Lung (tissue), 12 donors: ENCODE results near the gene GAA. TPM values are rescaled to one million over a fixed set of nuclear protein-coding genes. Genes with fewer than 3 reads are reported as not detected.

ENCODE experiments used
- ATAC-seq: fragments of 200-7000 bp; cut with Tn5 transposase; one replicate; pipeline ENCODE4 v1.9.1; 2020; ENCODE audit warnings: moderate number of reproducible peaks; ENCODE audit not compliant: insufficient read depth, low FRiP score
- DNase-seq, 3 donors: peaks; one replicate each; pipeline ENCODE4 v3.0.0-alpha.2; 2013 to 2017
- H3K27ac ChIP-seq, 2 donors: one replicate each; pipeline ENCODE4 v1.5.1; 2013; ENCODE audit warnings: mild to moderate bottlenecking in 2 of 2, moderate library complexity in 2 of 2, control low read depth in 1 of 2, inconsistent platforms in 1 of 2, low read depth in 1 of 2, low read length in 1 of 2
- H3K27me3 ChIP-seq, 3 donors: one replicate each; pipeline ENCODE4 v1.5.1; 2013; ENCODE audit warnings: low read length in 2 of 3; ENCODE audit not compliant: control insufficient read depth in 3 of 3, insufficient read depth in 3 of 3
- H3K36me3 ChIP-seq, 4 donors: one replicate each; pipeline ENCODE4 v1.5.1; 2013; ENCODE audit warnings: low read length in 4 of 4, mild to moderate bottlenecking in 1 of 4, moderate library complexity in 1 of 4; ENCODE audit not compliant: control insufficient read depth in 4 of 4, insufficient read depth in 4 of 4
- H3K4me1 ChIP-seq, 5 donors: one replicate each; pipeline ENCODE4 v1.5.1; 2013; ENCODE audit warnings: low read length in 5 of 5, mild to moderate bottlenecking in 2 of 5, moderate library complexity in 1 of 5; ENCODE audit not compliant: control insufficient read depth in 5 of 5, insufficient read depth in 5 of 5
- H3K4me3 ChIP-seq: one replicate; pipeline ENCODE4 v1.5.1; 2013; ENCODE audit warnings: mild to moderate bottlenecking, control low read depth, moderate library complexity
- H3K9ac ChIP-seq, 2 donors: one replicate each; pipeline ENCODE4 v1.5.1; 2013; ENCODE audit warnings: low read length in 2 of 2, control low read depth in 1 of 2; ENCODE audit not compliant: insufficient read depth in 1 of 2
- H3K9me3 ChIP-seq, 4 donors: one replicate each; pipeline ENCODE4 v1.5.1; 2013; ENCODE audit warnings: low read length in 3 of 4, mild to moderate bottlenecking in 1 of 4, moderate library complexity in 1 of 4; ENCODE audit not compliant: control insufficient read depth in 4 of 4, insufficient read depth in 3 of 4
- WGBS, 2 donors: extraction: QIAGEN DNeasy Blood & Tissue Kit; methylation state at CpG; one replicate each; pipeline ENCODE4 v1.1.7; 2013; 5-methylcytosine and 5-hydroxymethylcytosine counted together
- polyA plus RNA-seq, 2 donors: library from polyadenylated mRNA; stranded (reverse); fragments of 200-250 nt; gene quantifications; one replicate each; pipeline ENCODE4 v1.2.1, GENCODE V29; 2013
- total RNA-seq, 2 donors: library from RNA; depleted of rRNA in 1 of 2; stranded (reverse); fragments of >200 nt in 1 of 2; gene quantifications; one replicate each; pipeline ENCODE4 v1.2.1, GENCODE V29; 2014 to 2021
- TF ChIP-seq, protein P1 (sequence below): IDR thresholded peaks from 2 replicates; pipeline ENCODE4 v1.5.1; 2012; ENCODE audit warnings: mild to moderate bottlenecking; ENCODE audit errors: control extremely low read depth, extremely low read depth
- donor health status: control.
- donor health status: control.
- donor health status: Bipolar disorder and iron deficiency.
- donor health status: healthy.
- donor health status: DM: yes; HTN: yes; CAD: no.

GAA gene
- total and polyA plus RNA-seq, 4 donors, result 30.5 to 88.6 (median 68.0) TPM

DNA sequence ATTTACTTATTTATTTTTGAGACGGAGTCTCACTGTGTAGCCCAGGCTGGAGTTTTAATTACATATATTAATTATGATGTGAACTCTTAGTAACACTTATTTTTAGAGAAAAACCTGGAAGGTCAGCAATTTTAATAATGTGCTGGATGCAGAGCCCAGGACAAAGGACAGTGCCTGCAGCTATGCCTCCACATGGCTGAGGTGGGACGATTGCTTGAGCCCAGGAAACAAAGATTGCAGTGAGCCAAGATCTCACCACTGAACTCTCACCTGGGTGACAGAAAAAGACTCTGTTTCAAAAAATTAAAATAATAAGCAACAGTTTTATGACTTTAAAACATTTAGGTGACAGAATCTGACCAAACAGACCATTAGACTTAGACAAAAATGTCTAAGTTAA lies 57.5 kb downstream of the GAA start:
- Histone ChIP-seq H3K4me3 (no peak overlapping the region), H3K27ac (no peak overlapping the region), H3K36me3 (no peaks in the 10 kb centered on the region), H3K9me3 (peaks cover 0 to 3% (median 0%) of the 10 kb centered on the region in 4 donors), H3K9ac (no peak overlapping the region), H3K27me3 (no peaks in the 10 kb centered on the region), H3K4me1 (no peaks in the 10 kb centered on the region)
- no peak for ATAC-seq
- WGBS, 2 donors, result 79 to 91% methylated on average over 2 of the region's 2 CpGs
- TF ChIP-seq, protein P1, sequence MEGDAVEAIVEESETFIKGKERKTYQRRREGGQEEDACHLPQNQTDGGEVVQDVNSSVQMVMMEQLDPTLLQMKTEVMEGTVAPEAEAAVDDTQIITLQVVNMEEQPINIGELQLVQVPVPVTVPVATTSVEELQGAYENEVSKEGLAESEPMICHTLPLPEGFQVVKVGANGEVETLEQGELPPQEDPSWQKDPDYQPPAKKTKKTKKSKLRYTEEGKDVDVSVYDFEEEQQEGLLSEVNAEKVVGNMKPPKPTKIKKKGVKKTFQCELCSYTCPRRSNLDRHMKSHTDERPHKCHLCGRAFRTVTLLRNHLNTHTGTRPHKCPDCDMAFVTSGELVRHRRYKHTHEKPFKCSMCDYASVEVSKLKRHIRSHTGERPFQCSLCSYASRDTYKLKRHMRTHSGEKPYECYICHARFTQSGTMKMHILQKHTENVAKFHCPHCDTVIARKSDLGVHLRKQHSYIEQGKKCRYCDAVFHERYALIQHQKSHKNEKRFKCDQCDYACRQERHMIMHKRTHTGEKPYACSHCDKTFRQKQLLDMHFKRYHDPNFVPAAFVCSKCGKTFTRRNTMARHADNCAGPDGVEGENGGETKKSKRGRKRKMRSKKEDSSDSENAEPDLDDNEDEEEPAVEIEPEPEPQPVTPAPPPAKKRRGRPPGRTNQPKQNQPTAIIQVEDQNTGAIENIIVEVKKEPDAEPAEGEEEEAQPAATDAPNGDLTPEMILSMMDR, result no peak
- no peak for DNase-seq

DNA sequence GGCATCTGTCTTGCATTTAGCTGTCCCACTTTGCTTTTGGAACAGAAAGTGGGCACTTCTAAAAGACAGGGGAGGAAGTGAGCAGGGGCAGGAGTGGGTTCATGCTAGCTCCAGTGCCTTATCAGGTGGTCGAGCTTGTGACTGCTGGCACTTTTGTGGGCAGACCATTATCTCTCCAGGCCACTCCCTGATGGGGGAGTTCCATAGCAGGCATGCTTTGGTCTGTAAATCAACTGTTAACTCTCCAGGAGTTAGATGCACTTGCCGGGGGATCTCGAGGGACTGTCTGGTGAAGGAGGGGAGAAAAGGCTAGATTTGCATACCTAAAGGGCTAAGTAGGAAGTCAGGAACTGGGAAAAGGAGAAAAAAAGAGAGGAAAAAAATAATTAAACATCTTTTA lies 59.2 kb downstream of the GAA start:
- Histone ChIP-seq H3K36me3 (no peaks in the 10 kb centered on the region), H3K9ac (no peak overlapping the region), H3K27me3 (no peaks in the 10 kb centered on the region), H3K4me1 (no peaks in the 10 kb centered on the region), H3K9me3 (peaks cover 0 to 2% (median 0%) of the 10 kb centered on the region in 4 donors), H3K4me3 (no peak overlapping the region), H3K27ac (no peak overlapping the region)
- DNase-seq, result no peak
- 34 to 45% methylated on average over 3 of the region's 3 CpGs for WGBS, 2 donors
- ATAC-seq, result no peak
- TF ChIP-seq, protein P1, result no peak

DNA sequence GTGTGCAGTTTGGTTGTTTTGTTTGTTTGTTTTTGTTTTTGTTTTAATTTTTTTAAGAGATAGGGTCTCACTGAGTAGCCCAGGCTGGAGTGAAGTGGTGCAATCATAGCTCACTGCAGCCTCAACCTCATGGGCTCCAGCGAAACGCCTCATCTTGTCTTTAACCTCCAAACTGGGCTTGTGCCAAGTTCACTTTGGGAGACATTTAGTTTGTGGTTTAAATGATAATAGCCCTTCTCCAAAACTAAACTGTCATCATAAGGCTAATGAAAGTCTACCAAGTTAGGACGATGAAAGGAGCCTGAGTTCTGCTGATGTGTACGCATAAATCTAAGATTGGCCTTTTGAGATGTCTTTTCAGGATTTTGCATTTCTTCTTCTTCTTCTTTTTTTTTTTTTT lies 62.0 kb downstream of the GAA start:
- WGBS, 2 donors, result 66 to 77% methylated on average over 4 of the region's 4 CpGs
- Histone ChIP-seq H3K4me1 (peaks cover 0 to under 1% (median 0%) of the 10 kb centered on the region in 5 donors), H3K4me3 (no peak overlapping the region), H3K27me3 (no peaks in the 10 kb centered on the region), H3K9me3 (no peaks in the 10 kb centered on the region), H3K36me3 (no peaks in the 10 kb centered on the region), H3K9ac (no peak overlapping the region), H3K27ac (no peak overlapping the region)
- no peak for ATAC-seq
- TF ChIP-seq, protein P1, result no peak
- no peak for DNase-seq

DNA sequence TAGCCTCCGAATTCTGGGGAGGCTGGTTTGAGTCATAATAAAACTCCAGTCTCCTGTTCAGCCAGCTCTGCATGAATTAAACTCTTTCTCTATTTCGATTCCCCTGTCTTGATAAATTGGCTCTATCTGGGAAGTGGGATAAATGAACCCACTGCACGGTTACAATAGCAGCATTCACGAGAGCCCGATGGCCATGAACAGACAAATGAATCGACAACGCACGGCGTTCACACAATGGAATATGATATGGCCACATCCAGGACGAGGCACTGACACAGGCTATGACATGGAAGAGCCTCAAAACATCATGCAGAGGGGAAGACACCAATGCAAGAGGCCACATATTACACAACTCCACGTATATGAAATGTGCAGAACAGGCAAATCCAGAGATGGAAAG lies 62.8 kb downstream of the GAA start:
- peaks cover 0 to 3% (median 0%) of the 10 kb centered on the region in 4 donors for H3K9me3 ChIP-seq
- no peak overlapping the region for H3K4me3 ChIP-seq
- TF ChIP-seq, protein P1, result no peak
- DNase-seq (no peak), ATAC-seq (no peak)
- H3K4me1 ChIP-seq, result peaks cover 0 to 5% (median 0%) of the 10 kb centered on the region in 5 donors
- WGBS, 2 donors, result 77 to 80% methylated on average over 11 of the region's 11 CpGs
- no peaks in the 10 kb centered on the region for H3K36me3 ChIP-seq
- H3K9ac ChIP-seq, result no peak overlapping the region
- no peak overlapping the region for H3K27ac ChIP-seq
- no peaks in the 10 kb centered on the region for H3K27me3 ChIP-seq
